Fibroblast of gingiva (primary cell): Measurements from ENCODE around the gene CCT8.

Experiments
- DNase-seq: peaks from one replicate; pipeline ENCODE4 v3.0.0-alpha.2; 2011; ENCODE audit warnings: low read depth

Gene CCT8, protein sequence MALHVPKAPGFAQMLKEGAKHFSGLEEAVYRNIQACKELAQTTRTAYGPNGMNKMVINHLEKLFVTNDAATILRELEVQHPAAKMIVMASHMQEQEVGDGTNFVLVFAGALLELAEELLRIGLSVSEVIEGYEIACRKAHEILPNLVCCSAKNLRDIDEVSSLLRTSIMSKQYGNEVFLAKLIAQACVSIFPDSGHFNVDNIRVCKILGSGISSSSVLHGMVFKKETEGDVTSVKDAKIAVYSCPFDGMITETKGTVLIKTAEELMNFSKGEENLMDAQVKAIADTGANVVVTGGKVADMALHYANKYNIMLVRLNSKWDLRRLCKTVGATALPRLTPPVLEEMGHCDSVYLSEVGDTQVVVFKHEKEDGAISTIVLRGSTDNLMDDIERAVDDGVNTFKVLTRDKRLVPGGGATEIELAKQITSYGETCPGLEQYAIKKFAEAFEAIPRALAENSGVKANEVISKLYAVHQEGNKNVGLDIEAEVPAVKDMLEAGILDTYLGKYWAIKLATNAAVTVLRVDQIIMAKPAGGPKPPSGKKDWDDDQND

DNA sequence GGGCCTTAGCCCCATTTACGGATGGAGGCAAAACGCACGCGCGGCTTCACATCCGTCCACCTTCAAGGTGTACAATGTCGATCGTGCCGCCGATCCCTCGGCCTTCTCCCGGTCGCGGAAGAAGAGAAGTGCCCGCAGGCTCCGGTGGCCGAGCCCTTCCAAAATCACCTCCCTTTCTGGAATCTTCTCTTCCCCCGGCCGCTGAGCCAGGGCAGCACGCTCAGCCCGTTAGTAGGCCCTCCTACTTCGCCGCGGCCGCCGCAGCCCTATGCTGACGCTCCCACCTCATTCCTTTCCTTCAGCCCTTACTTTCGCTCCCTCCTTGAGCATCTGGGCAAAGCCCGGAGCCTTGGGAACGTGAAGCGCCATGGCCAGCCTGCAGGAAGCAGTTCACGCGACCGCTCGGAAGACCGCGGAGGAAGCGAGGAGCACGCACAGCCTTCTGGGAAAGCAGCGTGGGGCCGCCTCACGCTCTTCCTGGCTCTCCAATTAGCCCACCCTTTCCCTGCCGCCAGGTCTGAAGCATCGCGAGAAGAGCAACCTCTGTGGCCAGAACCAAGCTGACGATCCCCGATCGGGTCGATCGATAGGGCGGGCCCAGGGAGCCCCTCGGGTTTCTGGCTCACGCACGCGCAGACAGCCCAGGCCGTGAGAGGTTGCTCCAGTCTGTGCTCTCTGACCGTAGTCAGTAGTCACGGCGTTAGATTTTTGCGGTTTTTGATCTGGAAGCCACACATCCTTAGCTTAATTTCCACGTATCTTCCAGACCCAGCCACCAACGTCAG is at the start of gene CCT8:
TSS of gene CCT8 (minus strand) at position 427 of the 785 bp plus-strand sequence. CDS start at position 369, 58 bp downstream.
- DNase-seq: peak; percentile 100

DNA sequence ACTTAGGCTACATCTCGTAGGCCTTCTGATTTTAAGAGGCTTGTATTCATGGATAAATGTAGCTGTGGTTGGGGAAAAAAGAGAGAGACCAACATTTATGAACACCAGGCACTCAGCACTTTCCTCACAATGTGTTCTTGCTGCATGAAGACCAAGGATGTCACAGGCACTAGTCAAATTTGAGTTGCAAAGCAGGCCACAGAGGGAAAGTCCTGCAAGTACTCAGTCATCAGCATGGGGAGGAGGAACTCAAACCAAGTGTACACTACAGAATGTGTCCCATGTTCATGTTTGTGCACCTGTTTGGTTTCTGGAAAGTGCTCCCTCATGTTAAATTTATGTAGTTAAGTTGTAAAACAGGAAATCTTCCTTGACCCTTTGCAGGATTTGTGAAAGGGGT is 48.3 kb upstream of the CCT8 start:
- DNase-seq: no peak

- no peak for DNase-seq
Measured at GRCh38 chr21:29117372-29117955, 44.0 kb upstream of the CCT8 start.

DNA sequence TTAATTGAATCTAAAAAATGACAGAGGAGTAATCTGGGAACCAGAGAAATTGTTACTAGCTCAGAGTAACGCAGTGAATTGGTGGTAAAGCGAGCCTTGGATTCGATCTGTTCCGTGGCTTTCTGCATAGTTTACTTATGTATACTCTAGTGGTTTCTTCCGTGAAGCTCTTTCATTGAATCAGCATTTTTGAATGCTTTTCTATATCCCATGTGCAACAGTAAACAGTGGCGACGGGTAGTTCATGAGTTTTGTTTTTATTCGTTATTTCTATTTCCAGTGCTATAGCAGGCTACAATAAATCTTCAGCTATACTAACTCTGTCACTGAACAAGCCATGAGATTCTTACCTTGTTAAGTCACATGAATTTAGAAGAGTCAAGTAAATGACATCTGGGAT is 42.5 kb upstream of the CCT8 start:
- DNase-seq: no peak

GRCh38 chr21:29114765-29115500 is 41.5 kb upstream of the CCT8 start:
- DNase-seq: peak; percentile 71

DNA sequence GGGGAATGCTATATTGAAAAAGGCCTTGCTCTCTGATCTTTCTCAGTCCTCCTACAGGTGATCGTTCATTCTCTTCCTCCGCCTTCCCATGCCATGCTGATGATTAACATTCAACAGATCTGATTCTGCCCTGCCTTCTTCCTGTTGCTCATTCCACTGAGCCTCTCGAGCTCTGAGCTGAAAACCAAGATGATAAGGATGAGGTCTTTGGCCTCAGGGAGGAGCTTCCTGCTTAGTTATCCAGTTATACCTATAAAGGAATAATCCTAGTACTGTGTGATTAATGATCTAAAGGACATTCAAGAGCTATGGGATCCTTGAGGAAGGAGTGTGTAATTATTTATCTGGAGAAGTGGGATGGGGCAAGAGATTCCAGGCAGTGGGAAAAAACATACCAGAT is 31.8 kb upstream of the CCT8 start:
- no peak for DNase-seq

DNA sequence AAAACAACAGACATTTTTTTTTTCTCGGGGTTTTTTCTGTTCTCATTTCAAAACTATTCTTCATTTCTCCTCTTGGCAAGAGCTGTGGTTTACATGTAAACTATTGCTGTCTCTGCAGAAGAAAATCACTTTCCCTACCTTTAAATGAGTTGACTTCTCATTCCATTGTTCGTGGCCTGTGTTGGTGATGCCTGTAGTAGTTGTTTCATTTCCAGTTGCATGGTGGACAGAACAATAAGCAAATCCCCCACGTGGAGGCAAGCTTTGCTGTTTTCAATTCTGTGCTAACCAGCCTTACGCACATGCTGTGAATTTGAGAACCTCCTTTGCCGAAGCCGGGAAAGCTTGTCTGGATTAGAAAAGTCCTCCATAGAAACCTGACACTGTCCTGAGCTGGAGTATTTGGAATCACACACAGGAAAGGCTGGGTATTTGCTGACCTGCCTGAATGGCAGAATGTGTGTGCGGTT is 30.8 kb upstream of the CCT8 start:
- DNase-seq: peak; percentile 31

GRCh38 chr21:29102791-29103257 is 29.4 kb upstream of the CCT8 start:
- DNase-seq: peak; percentile 24

DNA sequence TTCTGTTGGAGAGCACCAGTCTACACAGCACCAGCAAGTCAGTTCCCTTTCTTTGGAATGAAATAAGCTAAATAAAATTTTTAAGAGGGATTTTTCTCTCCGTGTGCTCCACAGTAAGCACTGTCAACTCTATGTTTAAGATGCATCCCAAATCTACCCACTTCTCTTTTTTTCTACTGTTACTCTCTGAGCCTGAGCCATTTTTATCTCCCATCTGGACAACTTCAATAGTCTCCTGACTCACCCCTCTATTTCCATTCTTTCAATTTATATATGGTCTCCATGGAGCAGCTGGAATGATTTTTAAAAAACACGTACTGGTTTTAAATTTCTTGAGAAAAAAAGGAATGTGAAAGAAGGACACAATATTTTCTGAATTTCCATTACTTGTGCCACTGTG is 24.7 kb upstream of the CCT8 start:
- no peak for DNase-seq

DNA sequence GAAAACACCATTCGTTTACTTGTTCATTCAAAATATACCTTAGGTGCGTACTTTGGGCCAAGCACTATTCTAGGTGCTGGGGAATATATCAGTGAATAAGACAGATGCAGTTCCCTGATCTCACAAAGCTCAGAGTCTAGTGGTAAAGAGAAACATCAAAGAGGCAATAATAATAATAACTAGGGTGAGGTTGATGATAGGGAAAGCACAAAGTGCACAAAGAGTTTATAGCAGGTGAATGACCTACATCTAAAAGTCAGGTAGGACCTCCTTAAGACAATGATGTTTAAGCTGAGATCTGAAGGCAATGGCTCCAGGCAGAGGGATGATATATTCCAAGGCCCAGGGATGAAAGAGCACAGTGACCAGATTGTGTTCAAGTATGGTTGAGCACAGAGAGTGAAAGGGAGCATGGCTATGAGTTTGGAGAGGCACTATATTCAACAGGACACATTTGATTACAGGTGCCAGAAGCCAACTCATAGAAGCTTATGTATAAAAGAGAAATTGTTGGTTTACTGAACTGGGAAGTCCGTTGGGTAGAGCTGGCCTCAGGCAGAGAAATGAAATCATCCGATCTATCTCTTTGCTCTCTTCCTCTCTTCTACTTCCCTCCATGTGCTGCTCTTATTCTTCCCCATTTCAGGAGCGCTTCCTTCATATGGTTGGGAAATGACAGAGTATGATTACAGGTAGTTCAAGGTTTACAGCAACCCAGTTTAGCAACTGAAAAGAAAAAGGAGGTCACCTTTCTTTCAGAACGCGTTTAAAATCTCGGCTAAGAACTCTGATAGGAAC is 23.0 kb upstream of the CCT8 start:
- DNase-seq: no peak

GRCh38 chr21:29092102-29092959 is 18.9 kb upstream of the CCT8 start:
- peak; percentile 70 for DNase-seq

DNA sequence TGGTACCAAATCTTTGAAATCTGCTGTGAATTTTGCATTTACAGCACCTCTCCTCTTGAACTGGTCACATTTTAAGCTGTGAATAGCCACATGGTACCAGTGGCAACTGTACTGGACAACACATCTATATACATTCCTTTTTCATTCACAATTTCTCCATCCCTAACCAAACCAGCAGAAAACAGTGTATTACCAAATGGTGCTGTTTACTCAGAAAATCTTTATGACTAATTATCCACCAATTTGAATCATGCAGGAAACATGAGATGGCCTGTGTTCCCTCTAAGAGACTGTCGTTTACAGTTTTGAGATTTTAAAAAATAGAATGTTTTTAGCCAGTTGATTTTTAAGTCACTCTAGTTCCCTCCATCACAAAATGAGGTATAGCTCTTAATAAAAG is 17.6 kb upstream of the CCT8 start:
- DNase-seq: peak; percentile 80

DNA sequence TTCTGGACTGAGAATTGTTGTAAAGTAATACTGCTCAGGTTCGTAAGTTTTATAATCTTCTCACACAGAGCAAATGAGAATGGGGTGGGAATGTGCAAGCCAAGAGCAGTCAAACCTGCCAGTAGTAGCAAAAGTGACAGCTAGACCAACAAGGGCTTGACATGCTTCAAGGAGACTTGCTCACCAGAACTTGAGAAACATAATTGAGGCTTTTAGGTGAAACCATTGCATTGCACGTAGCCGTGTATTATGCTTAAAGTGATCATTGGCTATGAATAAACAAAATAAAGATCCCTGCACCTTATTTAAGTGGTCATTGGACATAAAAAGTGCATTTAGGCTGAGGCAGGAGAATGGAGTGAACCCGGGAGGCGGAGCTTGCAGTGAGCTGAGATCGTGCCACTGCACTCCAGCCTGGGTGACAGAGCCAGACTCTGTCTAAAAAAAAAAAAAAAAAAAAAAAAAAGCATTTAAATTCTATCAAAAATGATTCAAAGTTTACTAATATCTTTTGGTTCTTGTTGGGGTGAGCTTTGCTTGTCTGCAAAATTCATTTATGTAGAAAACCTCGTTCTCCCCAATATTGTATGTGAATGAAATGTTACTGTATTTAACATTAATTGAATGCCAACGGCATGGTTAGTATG is 11.8 kb upstream of the CCT8 start:
- no peak for DNase-seq

DNA sequence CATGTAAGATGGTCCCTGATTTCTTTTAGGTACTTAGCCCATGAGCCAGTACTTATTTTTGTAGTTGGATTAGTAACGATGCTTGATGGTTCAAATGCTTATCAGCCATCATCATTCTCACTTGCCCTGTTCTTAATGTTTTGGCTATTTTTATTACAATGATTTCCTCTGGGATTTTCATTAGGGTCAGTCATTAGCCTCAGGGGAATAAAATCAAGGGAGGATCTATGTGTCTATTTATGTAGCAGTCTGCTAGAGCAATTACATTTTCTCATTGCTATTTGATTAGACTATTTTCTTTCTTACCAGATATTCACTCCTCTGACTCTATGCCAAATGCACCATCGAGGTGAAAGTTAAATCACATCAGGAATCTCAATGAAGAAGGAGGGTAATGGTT is 10.9 kb upstream of the CCT8 start:
- no peak for DNase-seq

GRCh38 chr21:29083306-29083705 is 9.9 kb upstream of the CCT8 start:
- DNase-seq: no peak

DNA sequence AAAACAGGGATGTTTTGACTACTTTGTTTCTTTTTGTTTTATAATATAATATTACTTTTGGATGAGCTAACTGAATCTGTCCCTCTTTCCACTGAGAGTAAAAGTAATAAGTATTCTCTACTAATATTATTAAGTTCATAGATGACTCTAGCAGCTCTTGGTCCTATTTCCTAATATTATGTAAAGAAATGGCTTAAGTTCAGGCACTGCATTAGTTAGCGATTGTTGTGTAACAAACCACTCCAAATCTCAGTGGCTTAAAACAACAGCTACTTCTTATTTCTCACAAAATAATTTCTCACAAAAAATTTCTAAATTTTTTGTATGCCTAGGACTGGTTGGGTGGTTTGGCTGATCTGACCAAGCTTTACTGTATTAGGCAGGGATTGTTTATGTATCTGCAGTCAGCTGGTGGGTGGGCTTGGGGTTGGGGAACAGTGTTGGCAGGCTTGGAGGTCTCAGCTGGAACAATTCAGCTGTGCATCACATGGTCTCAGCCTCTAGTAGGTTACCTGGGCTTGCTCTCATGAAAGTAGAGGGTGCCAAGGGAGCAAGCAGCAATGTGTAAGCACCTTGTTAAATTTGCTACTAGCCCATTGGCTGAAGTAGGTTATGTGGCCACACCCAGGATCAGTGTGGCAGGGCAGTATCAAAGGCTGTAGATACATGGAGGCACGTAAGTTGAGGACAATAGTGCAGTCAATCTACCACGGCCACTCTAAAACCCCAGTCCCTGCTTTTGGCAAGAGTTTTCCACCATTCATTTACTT is 8.8 kb upstream of the CCT8 start:
- DNase-seq: no peak

DNA sequence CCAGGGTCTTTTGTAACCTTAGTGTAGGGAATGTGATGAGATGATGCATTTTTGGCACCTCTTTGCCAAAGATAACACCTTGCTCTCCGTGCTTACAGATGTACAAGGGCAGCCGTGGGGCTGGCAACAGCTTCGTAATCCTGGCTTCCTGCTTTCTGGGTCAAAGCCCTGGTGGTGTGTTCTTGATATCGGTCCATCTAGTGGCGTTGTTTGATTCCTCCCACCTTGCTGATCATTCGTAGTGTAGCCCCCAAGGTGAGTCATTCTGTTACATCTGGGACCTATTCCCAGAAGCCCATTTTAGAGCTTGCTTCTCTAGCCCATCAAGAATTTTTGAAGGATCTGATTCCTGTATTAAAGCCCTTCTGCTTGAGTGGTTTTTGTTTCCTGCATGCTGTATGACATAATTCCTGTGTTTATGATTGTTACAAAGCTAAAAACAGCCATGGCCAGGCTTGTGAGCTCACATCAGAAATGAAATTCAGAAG is 7.0 kb upstream of the CCT8 start:
- no peak for DNase-seq
